IPS-18c (cell line): Measurements from ENCODE around the gene FXYD5.

ENCODE experiments used
- H3K4me3 ChIP-seq: 2 replicates; pipeline ENCODE4 v1.7.0; 2013; ENCODE audit warnings: low read depth, mild to moderate bottlenecking, low read length, moderate library complexity; ENCODE audit not compliant: insufficient read depth
- H3K9me3 ChIP-seq: one replicate; pipeline ENCODE4 v1.6.1; 2013; ENCODE audit warnings: mild to moderate bottlenecking, low read length, moderate library complexity; ENCODE audit not compliant: control insufficient read depth, insufficient read depth

Gene FXYD5

GRCh38 chr19:35154525-35155406 lies at the start of gene FXYD5:
Gene FXYD5, plus strand, starts transcription at chr19:35154735. Its CDS starts 816 bp downstream, at chr19:35155551.
- no peaks in the 10 kb centered on the region for H3K9me3 ChIP-seq
- H3K4me3 ChIP-seq = peak within 1 kb of the TSS; percentile 87

GRCh38 chr19:35105047-35105410 lies 49.5 kb upstream of the FXYD5 start:
- H3K9me3 ChIP-seq = peaks cover 2% of the 10 kb centered on the region
- H3K4me3 ChIP-seq = no peak overlapping the region

GRCh38 chr19:35105411-35106290 lies 48.9 kb upstream of the FXYD5 start:
- H3K4me3 ChIP-seq = no peak overlapping the region
- H3K9me3 ChIP-seq = peaks cover 2% of the 10 kb centered on the region

- Histone ChIP-seq H3K4me3 (no peak overlapping the region), H3K9me3 (peaks cover 2% of the 10 kb centered on the region)
Observed at GRCh38 chr19:35106291-35106583, 48.3 kb upstream of the FXYD5 start.

- Histone ChIP-seq H3K9me3 (peaks cover 2% of the 10 kb centered on the region), H3K4me3 (no peak overlapping the region)
Observed at GRCh38 chr19:35106898-35107541, 47.5 kb upstream of the FXYD5 start.

GRCh38 chr19:35107545-35107944 lies 47.0 kb upstream of the FXYD5 start:
- peaks cover 2% of the 10 kb centered on the region for H3K9me3 ChIP-seq
- H3K4me3 ChIP-seq = no peak overlapping the region

GRCh38 chr19:35108730-35109129 lies 45.8 kb upstream of the FXYD5 start:
- no peak overlapping the region for H3K4me3 ChIP-seq
- H3K9me3 ChIP-seq = peaks cover 2% of the 10 kb centered on the region

- Histone ChIP-seq H3K9me3 (peaks cover 2% of the 10 kb centered on the region), H3K4me3 (no peak overlapping the region)
Observed at GRCh38 chr19:35109395-35110112, 45.0 kb upstream of the FXYD5 start.

GRCh38 chr19:35110974-35111373 lies 43.6 kb upstream of the FXYD5 start:
- H3K4me3 ChIP-seq = no peak overlapping the region
- no peaks in the 10 kb centered on the region for H3K9me3 ChIP-seq

GRCh38 chr19:35112995-35113688 lies 41.4 kb upstream of the FXYD5 start:
- Histone ChIP-seq H3K4me3 (no peak overlapping the region), H3K9me3 (no peaks in the 10 kb centered on the region)

- H3K9me3 ChIP-seq = no peaks in the 10 kb centered on the region
- H3K4me3 ChIP-seq = peak overlapping the region; percentile 45; the same call in 1 of the 2 replicates
Observed at GRCh38 chr19:35114353-35115176, 40.0 kb upstream of the FXYD5 start.

- peak within 1 kb of the TSS; percentile 45; the same call in 1 of the 2 replicates for H3K4me3 ChIP-seq
Observed at GRCh38 chr19:35115177-35115951, 39.2 kb upstream of the FXYD5 start, which contains the start of gene FXYD3. Gene FXYD3, plus strand, starts transcription at chr19:35115823. Its CDS starts 3,554 bp downstream, at chr19:35119377.

GRCh38 chr19:35116072-35116801 lies 38.3 kb upstream of the FXYD5 start:
- no peaks in the 10 kb centered on the region for H3K9me3 ChIP-seq
- H3K4me3 ChIP-seq = no peak overlapping the region

More at GRCh38 chr19:35115177-35115951, 39.2 kb upstream of the FXYD5 start, which contains the start of gene FXYD3:
- H3K9me3 ChIP-seq = no peaks in the 10 kb centered on the region

- Histone ChIP-seq H3K4me3 (no peak overlapping the region), H3K9me3 (no peaks in the 10 kb centered on the region)
Observed at GRCh38 chr19:35117116-35117515, 37.4 kb upstream of the FXYD5 start.
